Measurements from ENCODE around the gene OR5K3.
"Not testable (repeated sequence)": the region's sequence is repeated elsewhere in the genome, so short reads cannot be mapped to it uniquely, and the experiment has no call there.

The OR5K3 gene

DNA sequence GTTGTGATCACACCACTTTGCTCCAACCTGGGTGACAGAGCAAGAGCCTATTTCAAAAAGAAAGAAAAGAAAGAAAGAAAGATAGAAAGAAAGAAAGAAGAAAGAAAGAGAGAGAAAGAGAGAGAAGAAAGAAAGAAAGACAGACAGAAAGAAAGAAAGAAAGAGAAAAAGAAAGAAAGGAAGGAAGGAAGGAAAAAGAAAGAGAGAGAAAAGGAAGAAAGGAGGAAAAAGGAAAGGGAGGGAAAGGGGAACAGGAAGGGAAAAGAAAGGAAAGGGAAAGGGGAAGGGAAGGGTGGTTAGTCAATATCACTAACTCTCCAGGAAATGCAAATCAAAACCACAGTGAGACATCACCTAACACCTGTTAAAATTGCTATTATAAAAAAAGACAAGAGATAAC lies 18.6 kb upstream of the OR5K3 start:
- Histone ChIP-seq H3K9ac (ENCODE audit: low read length) (no peak overlapping the region), H3K36me3 (ENCODE audit: control insufficient read depth, insufficient read depth, low read length) (no peaks in the 10 kb centered on the region), H3K9me3 (ENCODE audit: control insufficient read depth, low read length) (no peaks in the 10 kb centered on the region), H3K4me3 (ENCODE audit: low read length) (no peak overlapping the region), H3K27me3 (ENCODE audit: control insufficient read depth, insufficient read depth, low read length) (no peaks in the 10 kb centered on the region), H3K4me1 (ENCODE audit: control insufficient read depth, insufficient read depth, low read length) (no peaks in the 10 kb centered on the region)

DNA sequence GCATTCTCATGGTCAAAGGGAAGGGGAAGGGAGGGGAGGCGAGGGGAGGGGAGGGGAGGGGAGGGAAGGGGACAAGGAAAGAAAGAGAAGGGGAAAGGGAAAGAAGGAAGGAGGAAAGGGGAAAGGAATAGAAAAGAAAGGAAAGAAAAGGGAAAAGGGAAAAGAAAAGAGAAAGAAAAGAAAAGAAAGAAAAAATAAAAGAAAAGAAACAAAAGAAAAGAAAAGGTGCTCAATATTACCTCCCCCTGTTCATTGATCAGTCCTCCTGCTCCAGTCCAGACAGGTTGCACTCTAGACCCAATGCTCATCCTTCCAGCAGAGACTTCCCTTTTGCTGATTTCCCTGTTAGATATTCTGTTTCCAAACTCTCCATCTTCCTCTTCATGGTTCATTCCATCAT lies 18.0 kb upstream of the OR5K3 start:
- Histone ChIP-seq H3K27me3 (ENCODE audit: control insufficient read depth, insufficient read depth, low read length) (no peaks in the 10 kb centered on the region), H3K9me3 (ENCODE audit: control insufficient read depth, low read length) (no peaks in the 10 kb centered on the region), H3K4me3 (ENCODE audit: low read length) (no peak overlapping the region), H3K4me1 (ENCODE audit: control insufficient read depth, insufficient read depth, low read length) (no peaks in the 10 kb centered on the region), H3K36me3 (ENCODE audit: control insufficient read depth, insufficient read depth, low read length) (no peaks in the 10 kb centered on the region), H3K9ac (ENCODE audit: low read length) (no peak overlapping the region)

DNA sequence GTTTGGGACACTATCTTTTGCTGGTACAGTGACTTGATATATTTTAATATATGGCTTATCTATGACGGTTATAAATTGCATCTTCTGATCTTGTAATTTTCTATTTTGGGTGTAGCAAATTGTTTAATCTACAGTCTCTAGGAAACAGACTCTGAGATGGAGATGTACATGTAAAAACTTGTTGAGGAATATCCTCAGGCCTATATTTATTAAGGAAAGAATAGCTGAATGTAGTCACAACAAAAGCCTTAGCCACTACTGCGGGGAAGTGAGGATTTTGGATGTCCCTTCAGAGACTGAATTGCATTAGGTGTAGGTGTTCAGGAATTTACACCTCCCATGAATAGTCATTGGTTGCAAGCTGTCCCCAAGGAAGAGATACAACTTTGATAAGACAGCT lies 13.8 kb upstream of the OR5K3 start:
- Histone ChIP-seq H3K9me3 (ENCODE audit: control insufficient read depth, low read length) (no peaks in the 10 kb centered on the region), H3K4me1 (ENCODE audit: control insufficient read depth, insufficient read depth, low read length) (no peaks in the 10 kb centered on the region), H3K36me3 (ENCODE audit: control insufficient read depth, insufficient read depth, low read length) (no peaks in the 10 kb centered on the region)

DNA sequence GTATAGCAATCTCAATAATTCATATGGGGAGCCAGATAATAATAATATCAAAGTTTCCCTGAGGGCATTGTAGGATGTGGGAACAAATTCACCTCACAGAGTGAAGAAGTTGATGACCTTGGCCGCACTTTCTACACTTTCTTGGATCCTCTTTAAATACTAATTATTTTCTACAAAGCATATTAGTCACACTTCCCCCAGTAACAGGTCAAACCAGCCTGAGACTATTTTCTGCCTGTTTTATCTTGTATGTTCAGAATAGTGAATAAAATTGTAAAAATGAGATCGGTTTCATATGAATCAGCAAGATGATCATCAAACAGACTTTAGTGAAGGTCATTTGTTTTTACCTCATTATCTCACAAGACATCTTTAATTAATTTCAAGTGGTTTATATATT lies 2.3 kb upstream of the OR5K3 start:
- H3K9ac ChIP-seq (ENCODE audit: low read length) = no peak overlapping the region

More for the DNA sequence above, 13.8 kb upstream of the OR5K3 start:
- H3K4me3 ChIP-seq (ENCODE audit: low read length) = no peak overlapping the region
- H3K9ac ChIP-seq (ENCODE audit: low read length) = no peak overlapping the region
- H3K27me3 ChIP-seq (ENCODE audit: control insufficient read depth, insufficient read depth, low read length) = no peaks in the 10 kb centered on the region

DNA sequence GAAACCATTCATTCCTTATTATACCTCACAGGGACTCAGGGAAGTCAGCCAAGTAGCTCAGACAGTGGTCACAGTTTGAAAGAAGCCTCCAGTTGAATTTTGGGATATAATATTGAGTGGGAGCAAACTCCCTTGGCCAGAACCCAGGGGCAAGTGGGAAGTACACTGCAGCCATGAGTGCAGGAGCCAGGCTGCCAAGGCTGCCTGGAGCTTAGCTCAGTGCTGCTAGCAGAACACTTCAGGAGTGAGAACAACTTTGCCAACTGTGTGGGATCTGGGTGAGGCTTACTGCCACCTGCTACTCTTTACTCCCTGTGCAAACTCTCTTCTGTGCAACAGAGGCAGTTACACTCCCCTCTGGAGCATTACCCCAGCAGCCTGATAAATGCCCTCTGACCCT lies 4.6 kb downstream of the OR5K3 start:
- H3K27me3 ChIP-seq (ENCODE audit: control insufficient read depth, insufficient read depth, low read length) = no peaks in the 10 kb centered on the region
- no peaks in the 10 kb centered on the region for H3K9me3 ChIP-seq (ENCODE audit: control insufficient read depth, low read length)
- H3K36me3 ChIP-seq (ENCODE audit: control insufficient read depth, insufficient read depth, low read length) = no peaks in the 10 kb centered on the region
- no peak overlapping the region for H3K4me3 ChIP-seq (ENCODE audit: low read length)
- no peak overlapping the region for H3K9ac ChIP-seq (ENCODE audit: low read length)
- no peaks in the 10 kb centered on the region for H3K4me1 ChIP-seq (ENCODE audit: control insufficient read depth, insufficient read depth, low read length)

More for the DNA sequence above, 2.3 kb upstream of the OR5K3 start:
- H3K36me3 ChIP-seq (ENCODE audit: control insufficient read depth, insufficient read depth, low read length) = no peaks in the 10 kb centered on the region
- no peaks in the 10 kb centered on the region for H3K27me3 ChIP-seq (ENCODE audit: control insufficient read depth, insufficient read depth, low read length)
- H3K9me3 ChIP-seq (ENCODE audit: control insufficient read depth, low read length) = no peaks in the 10 kb centered on the region
- H3K4me1 ChIP-seq (ENCODE audit: control insufficient read depth, insufficient read depth, low read length) = no peaks in the 10 kb centered on the region
- H3K4me3 ChIP-seq (ENCODE audit: low read length) = no peak overlapping the region

DNA sequence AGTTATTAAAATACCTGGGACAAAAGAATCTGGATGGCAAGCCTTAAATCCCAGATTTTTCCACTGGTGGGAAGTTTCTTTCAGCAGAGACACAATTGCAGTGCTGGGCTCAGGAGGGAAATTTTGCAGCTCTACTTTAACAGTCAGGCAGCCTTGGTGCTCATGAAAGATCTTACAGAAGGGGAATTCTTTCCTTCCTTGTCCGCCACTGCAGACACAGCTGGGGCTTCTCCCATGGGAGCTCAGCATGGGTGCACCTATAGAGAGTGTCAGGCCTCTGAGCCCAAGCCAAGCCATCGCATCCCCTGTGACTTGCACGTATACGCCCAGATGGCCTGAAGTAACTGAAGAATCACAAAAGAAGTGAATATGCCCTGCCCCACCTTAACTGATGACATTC lies 6.0 kb downstream of the OR5K3 start:
- not testable (repeated sequence) for H3K9ac ChIP-seq (ENCODE audit: low read length); H3K9me3 ChIP-seq (ENCODE audit: control insufficient read depth, low read length); H3K36me3 ChIP-seq (ENCODE audit: control insufficient read depth, insufficient read depth, low read length); H3K27me3 ChIP-seq (ENCODE audit: control insufficient read depth, insufficient read depth, low read length); H3K4me1 ChIP-seq (ENCODE audit: control insufficient read depth, insufficient read depth, low read length); H3K4me3 ChIP-seq (ENCODE audit: low read length)

DNA sequence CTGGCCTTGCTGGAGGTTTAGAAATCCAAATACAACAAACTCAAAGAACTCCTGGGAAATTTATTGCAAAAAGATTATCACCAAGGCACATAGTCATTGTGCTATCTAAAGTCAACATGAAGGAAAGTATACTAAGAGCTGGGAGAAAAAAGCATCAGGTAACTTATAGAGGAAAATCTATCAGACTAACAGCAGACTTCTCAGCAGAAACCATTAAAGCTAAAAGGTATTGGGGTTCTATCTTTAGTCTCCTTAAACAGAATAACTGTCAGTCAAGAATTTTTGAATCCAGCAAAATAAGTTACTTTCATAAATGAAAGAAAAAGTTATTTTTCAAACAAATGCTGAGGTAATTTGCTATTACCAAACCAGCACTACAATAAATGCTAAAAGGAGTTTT lies 8.0 kb downstream of the OR5K3 start:
- Histone ChIP-seq H3K4me3 (ENCODE audit: low read length) (no peak overlapping the region), H3K9me3 (ENCODE audit: control insufficient read depth, low read length) (no peaks in the 10 kb centered on the region), H3K27me3 (ENCODE audit: control insufficient read depth, insufficient read depth, low read length) (no peaks in the 10 kb centered on the region), H3K36me3 (ENCODE audit: control insufficient read depth, insufficient read depth, low read length) (no peaks in the 10 kb centered on the region), H3K4me1 (ENCODE audit: control insufficient read depth, insufficient read depth, low read length) (no peaks in the 10 kb centered on the region), H3K9ac (ENCODE audit: low read length) (no peak overlapping the region)

DNA sequence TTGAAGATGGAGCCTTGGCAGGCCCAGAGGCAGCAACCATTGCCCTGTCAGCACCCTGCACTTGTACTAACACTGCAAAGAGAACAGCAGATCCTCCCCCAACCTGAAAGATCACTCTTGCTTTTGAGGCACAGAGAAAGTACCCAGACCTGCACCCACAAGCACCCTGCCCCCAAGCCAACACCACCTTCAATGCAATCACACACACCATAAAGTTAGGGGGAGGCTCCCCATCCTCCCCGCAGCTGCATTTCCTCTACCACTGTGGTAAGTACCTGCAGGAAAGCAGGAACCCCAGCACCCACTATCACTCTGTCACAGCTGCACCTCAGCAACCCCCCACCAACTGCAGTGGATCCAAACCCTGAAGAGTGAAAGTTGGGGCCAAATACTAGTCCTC lies 12.0 kb downstream of the OR5K3 start:
- Histone ChIP-seq H3K4me3 (ENCODE audit: low read length) (no peak overlapping the region), H3K9ac (ENCODE audit: low read length) (no peak overlapping the region), H3K9me3 (ENCODE audit: control insufficient read depth, low read length) (no peaks in the 10 kb centered on the region), H3K36me3 (ENCODE audit: control insufficient read depth, insufficient read depth, low read length) (no peaks in the 10 kb centered on the region), H3K27me3 (ENCODE audit: control insufficient read depth, insufficient read depth, low read length) (no peaks in the 10 kb centered on the region), H3K4me1 (ENCODE audit: control insufficient read depth, insufficient read depth, low read length) (no peaks in the 10 kb centered on the region)

DNA sequence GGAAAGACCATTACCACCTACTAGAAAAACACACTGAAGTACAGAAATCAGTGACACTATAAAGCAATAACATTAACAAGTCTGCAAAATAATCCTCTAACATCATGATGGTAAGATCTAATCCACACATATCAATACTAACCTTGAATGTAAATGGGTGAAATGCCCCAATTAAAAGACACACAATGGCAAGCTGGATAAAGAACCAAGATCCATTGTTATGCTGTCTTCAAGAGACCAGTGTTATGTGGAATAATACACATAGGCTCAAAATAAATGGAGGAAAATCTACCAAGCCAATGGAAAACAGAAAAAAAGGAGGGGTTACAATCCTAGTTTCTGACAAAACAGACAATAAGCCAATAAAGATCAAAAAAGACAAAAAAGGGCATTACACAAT lies 13.5 kb downstream of the OR5K3 start:
- Histone ChIP-seq H3K9ac (ENCODE audit: low read length) (no peak overlapping the region), H3K36me3 (ENCODE audit: control insufficient read depth, insufficient read depth, low read length) (no peaks in the 10 kb centered on the region), H3K9me3 (ENCODE audit: control insufficient read depth, low read length) (no peaks in the 10 kb centered on the region), H3K27me3 (ENCODE audit: control insufficient read depth, insufficient read depth, low read length) (no peaks in the 10 kb centered on the region), H3K4me1 (ENCODE audit: control insufficient read depth, insufficient read depth, low read length) (no peaks in the 10 kb centered on the region), H3K4me3 (ENCODE audit: low read length) (no peak overlapping the region)

DNA sequence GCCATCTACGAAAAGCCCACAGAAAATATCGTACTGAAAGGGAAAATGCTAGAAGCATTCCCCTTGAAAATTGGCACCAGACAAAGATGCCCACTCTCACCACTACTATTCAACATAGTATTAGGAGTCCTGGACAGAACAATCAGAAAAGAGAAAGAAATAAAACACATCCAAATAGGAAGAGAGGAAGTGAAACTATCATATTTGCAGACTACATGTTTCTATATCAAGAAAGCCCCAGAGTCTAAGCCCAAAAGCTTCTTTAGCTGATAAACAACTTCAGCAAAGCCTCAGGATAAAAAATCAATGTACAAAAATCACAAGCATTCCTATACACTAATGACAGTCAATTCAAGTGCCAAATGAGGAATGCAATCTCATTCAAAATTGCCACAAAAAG lies 15.6 kb downstream of the OR5K3 start:
- H3K4me1 ChIP-seq (ENCODE audit: control insufficient read depth, insufficient read depth, low read length) = no peaks in the 10 kb centered on the region
- H3K4me3 ChIP-seq (ENCODE audit: low read length) = no peak overlapping the region
- H3K27me3 ChIP-seq (ENCODE audit: control insufficient read depth, insufficient read depth, low read length) = no peaks in the 10 kb centered on the region
- no peak overlapping the region for H3K9ac ChIP-seq (ENCODE audit: low read length)
- no peaks in the 10 kb centered on the region for H3K36me3 ChIP-seq (ENCODE audit: control insufficient read depth, insufficient read depth, low read length)
- H3K9me3 ChIP-seq (ENCODE audit: control insufficient read depth, low read length) = no peaks in the 10 kb centered on the region

DNA sequence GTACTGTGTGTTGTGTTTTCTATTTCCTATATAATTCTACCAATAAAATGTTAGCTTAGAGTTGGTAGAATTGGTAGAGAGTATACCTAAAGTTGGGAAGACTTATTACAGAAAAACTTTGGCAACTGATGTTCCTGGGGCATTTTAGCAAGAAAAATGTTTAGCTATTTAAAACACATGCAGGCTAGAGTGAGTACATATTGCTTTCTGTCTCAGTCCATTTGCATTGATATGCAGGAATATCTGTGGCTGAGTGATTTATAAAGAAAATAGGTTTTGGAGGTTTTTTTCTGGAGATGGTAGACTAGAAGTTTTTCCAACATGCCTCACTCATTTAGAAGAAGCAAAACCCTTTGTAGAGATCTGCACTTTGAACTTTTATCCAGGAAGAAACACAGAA lies 42.1 kb downstream of the OR5K3 start:
- Histone ChIP-seq H3K4me1 (ENCODE audit: control insufficient read depth, insufficient read depth, low read length) (no peaks in the 10 kb centered on the region), H3K9ac (ENCODE audit: low read length) (no peak overlapping the region), H3K4me3 (ENCODE audit: low read length) (no peak overlapping the region), H3K27me3 (ENCODE audit: control insufficient read depth, insufficient read depth, low read length) (no peaks in the 10 kb centered on the region), H3K36me3 (ENCODE audit: control insufficient read depth, insufficient read depth, low read length) (no peaks in the 10 kb centered on the region), H3K9me3 (ENCODE audit: control insufficient read depth, low read length) (no peaks in the 10 kb centered on the region)

DNA sequence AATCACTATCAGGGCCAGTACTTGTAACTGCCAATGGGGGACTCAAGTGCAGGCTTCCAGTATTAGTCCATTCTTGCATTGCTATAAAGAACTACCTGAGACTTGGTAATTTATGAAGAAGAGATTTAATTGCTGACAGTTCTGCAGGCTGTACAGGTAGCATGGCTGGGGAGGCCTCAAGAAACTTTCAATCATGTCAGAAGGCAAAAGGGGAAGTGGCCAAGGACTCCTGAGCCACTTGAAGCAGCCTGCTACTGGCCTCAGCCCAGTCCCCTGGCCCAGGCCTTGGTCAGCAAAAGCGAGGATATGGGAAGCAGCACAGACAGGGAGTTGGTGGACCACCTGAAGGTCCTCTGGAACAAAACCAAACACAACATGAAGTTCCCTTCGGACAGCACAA lies 43.3 kb downstream of the OR5K3 start:
- H3K4me1 ChIP-seq (ENCODE audit: control insufficient read depth, insufficient read depth, low read length) = no peaks in the 10 kb centered on the region
- H3K27me3 ChIP-seq (ENCODE audit: control insufficient read depth, insufficient read depth, low read length) = no peaks in the 10 kb centered on the region
- H3K36me3 ChIP-seq (ENCODE audit: control insufficient read depth, insufficient read depth, low read length) = no peaks in the 10 kb centered on the region
- no peak overlapping the region for H3K4me3 ChIP-seq (ENCODE audit: low read length)
- H3K9me3 ChIP-seq (ENCODE audit: control insufficient read depth, low read length) = no peaks in the 10 kb centered on the region
- H3K9ac ChIP-seq (ENCODE audit: low read length) = no peak overlapping the region

DNA sequence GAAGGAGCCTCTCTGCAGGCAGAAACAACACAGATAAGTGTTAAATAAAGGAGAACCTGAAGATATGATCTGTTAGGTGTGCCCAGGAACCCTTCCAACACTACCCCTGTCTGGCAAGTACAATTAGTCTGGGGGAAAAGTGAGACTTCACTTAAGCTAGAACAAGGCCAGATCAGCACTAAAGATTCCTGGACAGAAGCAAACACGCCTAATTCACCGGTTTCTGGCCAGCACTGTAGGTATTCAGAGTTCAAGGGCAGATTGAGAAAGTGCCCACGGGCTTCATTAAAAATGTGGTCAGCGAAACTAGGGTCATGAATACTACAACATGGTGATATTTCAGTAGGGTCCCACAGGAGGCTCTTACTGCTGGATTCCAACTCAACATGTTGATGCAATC lies 43.9 kb downstream of the OR5K3 start:
- Histone ChIP-seq H3K9ac (ENCODE audit: low read length) (no peak overlapping the region), H3K36me3 (ENCODE audit: control insufficient read depth, insufficient read depth, low read length) (no peaks in the 10 kb centered on the region), H3K4me1 (ENCODE audit: control insufficient read depth, insufficient read depth, low read length) (no peaks in the 10 kb centered on the region), H3K9me3 (ENCODE audit: control insufficient read depth, low read length) (no peaks in the 10 kb centered on the region), H3K27me3 (ENCODE audit: control insufficient read depth, insufficient read depth, low read length) (no peaks in the 10 kb centered on the region), H3K4me3 (ENCODE audit: low read length) (no peak overlapping the region)
